T-helper 2 cell (primary cell): Measurements from ENCODE around the gene CEP295NL.
"Not testable (repeated sequence)": the region's sequence is repeated elsewhere in the genome, so short reads cannot be mapped to it uniquely, and the experiment has no call there.

Experiments used
- DNase-seq, 5 experiments: peaks; one replicate each; pipeline versions ENCODE4 v3.0.0 to v3.0.0-alpha.2; 2012 to 2022
- total RNA-seq, 2 donors: gene quantifications; one replicate each; lab custom pipeline; 2026; lab: John Stamatoyannopoulos, UW

Gene CEP295NL
- 0.07 to 1.2 reads per million in 2 donors for total RNA-seq

- peak in 1 of 5 experiments; percentile 27 for DNase-seq
Observed at GRCh38 chr17:78903101-78903779, at the start of gene CEP295NL. TSS of gene CEP295NL (minus strand) at chr17:78903201. CDS start at chr17:78901828, 1,373 bp downstream.

GRCh38 chr17:78952706-78953105 lies 49.7 kb upstream of the CEP295NL start:
- DNase-seq: no peak

GRCh38 chr17:78951967-78952551 lies 49.1 kb upstream of the CEP295NL start:
- no peak for DNase-seq

- no peak for DNase-seq
Observed at GRCh38 chr17:78950870-78951269, 47.9 kb upstream of the CEP295NL start.

GRCh38 chr17:78947235-78948149 lies 44.5 kb upstream of the CEP295NL start:
- no peak for DNase-seq

- DNase-seq: no peak
Observed at GRCh38 chr17:78946631-78947030, 43.6 kb upstream of the CEP295NL start.

GRCh38 chr17:78946131-78946530 lies 43.1 kb upstream of the CEP295NL start:
- no peak for DNase-seq

GRCh38 chr17:78945455-78945854 lies 42.5 kb upstream of the CEP295NL start:
- DNase-seq: not testable (repeated sequence)

GRCh38 chr17:78944956-78945355 lies 42.0 kb upstream of the CEP295NL start:
- DNase-seq: no peak

- DNase-seq: no peak
Observed at GRCh38 chr17:78944026-78944425, 41.0 kb upstream of the CEP295NL start.

- DNase-seq: no peak
Observed at GRCh38 chr17:78940708-78941107, 37.7 kb upstream of the CEP295NL start.

- DNase-seq: no peak
Observed at GRCh38 chr17:78940258-78940657, 37.3 kb upstream of the CEP295NL start.

- no peak for DNase-seq
Observed at GRCh38 chr17:78939615-78940014, 36.6 kb upstream of the CEP295NL start.

- no peak for DNase-seq
Observed at GRCh38 chr17:78937561-78937960, 34.6 kb upstream of the CEP295NL start.

- no peak for DNase-seq
Observed at GRCh38 chr17:78935419-78936323, 32.7 kb upstream of the CEP295NL start.

GRCh38 chr17:78934681-78935418 lies 31.8 kb upstream of the CEP295NL start:
- no peak for DNase-seq

GRCh38 chr17:78933959-78934568 lies 31.1 kb upstream of the CEP295NL start:
- peak in 1 of 5 experiments; percentile 22 for DNase-seq

GRCh38 chr17:78933025-78933958 lies 30.3 kb upstream of the CEP295NL start:
- peak in 3 of 5 experiments; percentile 22 to 92 (median 32) for DNase-seq

- no peak for DNase-seq
Observed at GRCh38 chr17:78929908-78930775, 27.1 kb upstream of the CEP295NL start.
